Keratinocyte (primary cell): ENCODE measurements around the gene XYLB. TPM values are rescaled to one million over a fixed set of nuclear protein-coding genes. Genes with fewer than 3 reads are reported as not detected.

Source experiments
- DNase-seq: peaks from one replicate; pipeline ENCODE4 v3.0.0-alpha.2; 2011; ENCODE audit warnings: low read depth, missing footprints, low spot score
- FAIRE-seq: peaks from 2 replicates; lab custom pipeline; 2011; peaks lifted over from hg19 to GRCh38; lab: Jason Lieb, UNC
- H2AFZ ChIP-seq: 2 replicates; pipeline ENCODE4 v1.6.0; 2012; ENCODE audit warnings: low read length, control low read depth, inconsistent platforms; ENCODE audit not compliant: control insufficient read depth
- H3K27ac ChIP-seq: 2 replicates; pipeline ENCODE4 v1.5.1; 2011; ENCODE audit warnings: low read length; ENCODE audit not compliant: control insufficient read depth, insufficient read depth
- H3K27me3 ChIP-seq: 3 replicates; pipeline ENCODE4 v1.6.0; 2011; ENCODE audit warnings: low read length; ENCODE audit not compliant: control insufficient read depth, insufficient read depth; ENCODE audit errors: extremely low read depth
- H3K36me3 ChIP-seq, 2 experiments: 2 replicates in 1 of 2; 3 replicates in 1 of 2; pipeline ENCODE4 v1.5.1; 2011; ENCODE audit warnings: low read length in 2 of 2, mild to moderate bottlenecking in 1 of 2; ENCODE audit not compliant: control insufficient read depth in 2 of 2, insufficient read depth in 2 of 2; ENCODE audit errors: extremely low read depth in 1 of 2
- H3K4me1 ChIP-seq: 3 replicates; pipeline ENCODE4 v1.5.1; 2011; ENCODE audit warnings: low read length; ENCODE audit not compliant: control insufficient read depth, insufficient read depth; ENCODE audit errors: extremely low read depth
- H3K4me2 ChIP-seq: 3 replicates; pipeline ENCODE4 v1.6.0; 2011; ENCODE audit warnings: low read depth, low read length; ENCODE audit not compliant: control insufficient read depth, insufficient read depth; ENCODE audit errors: extremely low read depth
- H3K4me3 ChIP-seq, 3 experiments: fragments of 200-600 bp in 1 of 3; sonication (generic) in 1 of 3; 2 replicates in 2 of 3; 3 replicates in 1 of 3; pipeline ENCODE4 v1.5.1; 2011 to 2016; ENCODE audit warnings: low read length in 3 of 3, mild to moderate bottlenecking in 3 of 3, control low read depth in 2 of 3, inconsistent platforms in 1 of 3, low read depth in 1 of 3, mixed read lengths in 1 of 3, mixed run types in 1 of 3, moderate library complexity in 1 of 3; ENCODE audit not compliant: control insufficient read depth in 2 of 3, insufficient read depth in 2 of 3; ENCODE audit errors: extremely low read depth in 1 of 3
- H3K79me2 ChIP-seq: 2 replicates; pipeline ENCODE4 v1.6.0; 2012; ENCODE audit warnings: low read length; ENCODE audit not compliant: control insufficient read depth, insufficient read depth
- H3K9ac ChIP-seq: 3 replicates; pipeline ENCODE4 v1.6.0; 2011; ENCODE audit warnings: low read length; ENCODE audit not compliant: control insufficient read depth, insufficient read depth; ENCODE audit errors: extremely low read depth
- H3K9me1 ChIP-seq: 3 replicates; pipeline ENCODE4 v1.6.0; 2011; ENCODE audit warnings: low read length; ENCODE audit not compliant: control insufficient read depth, insufficient read depth; ENCODE audit errors: extremely low read depth
- H3K9me3 ChIP-seq: 2 replicates; pipeline ENCODE4 v1.5.1; 2012; ENCODE audit warnings: low read depth, low read length; ENCODE audit not compliant: control insufficient read depth
- H4K20me1 ChIP-seq: 3 replicates; pipeline ENCODE4 v1.6.0; 2011; ENCODE audit warnings: low read length; ENCODE audit not compliant: control insufficient read depth, insufficient read depth; ENCODE audit errors: extremely low read depth
- EZH2 ChIP-seq: IDR thresholded peaks from one replicate; pipeline ENCODE4 v1.6.1; 2012; ENCODE audit warnings: inconsistent platforms, mild to moderate bottlenecking, low read length, moderate library complexity
- dilution Hi-C: fragments of 300-500 bp; cut with MboI; formaldehyde crosslinking; loops from one replicate; pipeline ENCODE4 v1.7.0; 2020; ENCODE audit warnings: low sequenced_read_pairs; ENCODE audit not compliant: extremely low pct_ligation_motif_present
- polyA plus RNA-seq, 5 experiments: library from polyadenylated mRNA; depleted of rRNA in 3 of 5; stranded (reverse) in 3 of 5; stranded (forward) in 1 of 5; unstranded in 1 of 5; fragments of >200 nt; gene quantifications; 1 replicate in 1 of 5; 2 replicates in 3 of 5; 3 replicates in 1 of 5; pipeline versions ENCODE4 v1.2.1 to v1.2.3, GENCODE V29; 2011 to 2012; ENCODE audit warnings: missing spikeins in 2 of 5, low read depth in 1 of 5, low replicate concordance in 1 of 5
- TF ChIP-seq, protein P1 (sequence below), 3 experiments: IDR thresholded peaks in 1 of 3; conservative IDR thresholded peaks in 1 of 3; optimal IDR thresholded peaks in 1 of 3; 2 replicates in 2 of 3; 3 replicates in 1 of 3; pipeline versions ENCODE3 to v1.5.1; 2011; ENCODE audit warnings: low read length in 3 of 3, mild to moderate bottlenecking in 3 of 3, moderate library complexity in 2 of 3, control low read depth in 1 of 3, inconsistent platforms in 1 of 3; ENCODE audit not compliant: insufficient read depth in 2 of 3; ENCODE audit errors: extremely low read depth in 1 of 3

Gene XYLB
- polyA plus RNA-seq, 1 donor (not counting 4 experiments of a cell fraction or from before 2014, with no cell fraction given) = 1.8 TPM

DNA sequence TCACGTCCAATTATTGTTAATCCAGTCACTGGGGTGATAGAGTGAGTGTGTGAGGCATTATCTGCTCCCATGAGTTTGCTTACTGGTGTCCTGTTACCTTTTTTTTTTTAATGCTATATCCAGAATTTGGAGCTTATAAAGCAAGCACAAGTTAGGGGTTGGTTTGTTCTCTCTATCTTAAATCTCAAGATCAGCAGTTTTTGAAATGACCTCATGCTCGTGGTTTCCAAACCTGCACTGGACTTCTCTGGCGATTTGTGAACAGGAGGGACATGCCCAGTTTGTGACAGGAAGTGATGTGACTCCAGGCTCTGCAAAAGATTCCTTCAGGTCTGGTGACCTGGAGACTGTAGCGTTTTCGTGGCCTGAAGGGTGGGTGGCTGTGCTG, 25.6 kb downstream of the XYLB start:
- dilution Hi-C loops = no loop called here
- Histone ChIP-seq H3K36me3 (peaks cover 0 to 3% of the 10 kb centered on the region in 2 experiments), H3K4me2 (no peak overlapping the region), H3K27me3 (no peaks in the 10 kb centered on the region), H3K27ac (no peak overlapping the region), H2AFZ (no peak overlapping the region), H3K9ac (no peak overlapping the region), H3K9me3 (no peaks in the 10 kb centered on the region), H3K4me3 (no peak overlapping the region), H3K4me1 (no peaks in the 10 kb centered on the region), H3K9me1 (no peaks in the 10 kb centered on the region), H4K20me1 (no peaks in the 10 kb centered on the region), H3K79me2 (no peaks in the 10 kb centered on the region)
- FAIRE-seq (no peak), DNase-seq (no peak)
- TF ChIP-seq, protein P1, sequence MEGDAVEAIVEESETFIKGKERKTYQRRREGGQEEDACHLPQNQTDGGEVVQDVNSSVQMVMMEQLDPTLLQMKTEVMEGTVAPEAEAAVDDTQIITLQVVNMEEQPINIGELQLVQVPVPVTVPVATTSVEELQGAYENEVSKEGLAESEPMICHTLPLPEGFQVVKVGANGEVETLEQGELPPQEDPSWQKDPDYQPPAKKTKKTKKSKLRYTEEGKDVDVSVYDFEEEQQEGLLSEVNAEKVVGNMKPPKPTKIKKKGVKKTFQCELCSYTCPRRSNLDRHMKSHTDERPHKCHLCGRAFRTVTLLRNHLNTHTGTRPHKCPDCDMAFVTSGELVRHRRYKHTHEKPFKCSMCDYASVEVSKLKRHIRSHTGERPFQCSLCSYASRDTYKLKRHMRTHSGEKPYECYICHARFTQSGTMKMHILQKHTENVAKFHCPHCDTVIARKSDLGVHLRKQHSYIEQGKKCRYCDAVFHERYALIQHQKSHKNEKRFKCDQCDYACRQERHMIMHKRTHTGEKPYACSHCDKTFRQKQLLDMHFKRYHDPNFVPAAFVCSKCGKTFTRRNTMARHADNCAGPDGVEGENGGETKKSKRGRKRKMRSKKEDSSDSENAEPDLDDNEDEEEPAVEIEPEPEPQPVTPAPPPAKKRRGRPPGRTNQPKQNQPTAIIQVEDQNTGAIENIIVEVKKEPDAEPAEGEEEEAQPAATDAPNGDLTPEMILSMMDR (optimal IDR thresholded peaks at IDR 0.05 in 1 of 3, IDR thresholded peaks at IDR 0.05 in 1 of 3, conservative IDR thresholded peaks at IDR 0.05 in 1 of 3; ENCODE audit: extremely low read depth in 1 of 3, insufficient read depth in 2 of 3, low read length in 3 of 3) = no peak
- TF ChIP-seq EZH2 = no peak

DNA sequence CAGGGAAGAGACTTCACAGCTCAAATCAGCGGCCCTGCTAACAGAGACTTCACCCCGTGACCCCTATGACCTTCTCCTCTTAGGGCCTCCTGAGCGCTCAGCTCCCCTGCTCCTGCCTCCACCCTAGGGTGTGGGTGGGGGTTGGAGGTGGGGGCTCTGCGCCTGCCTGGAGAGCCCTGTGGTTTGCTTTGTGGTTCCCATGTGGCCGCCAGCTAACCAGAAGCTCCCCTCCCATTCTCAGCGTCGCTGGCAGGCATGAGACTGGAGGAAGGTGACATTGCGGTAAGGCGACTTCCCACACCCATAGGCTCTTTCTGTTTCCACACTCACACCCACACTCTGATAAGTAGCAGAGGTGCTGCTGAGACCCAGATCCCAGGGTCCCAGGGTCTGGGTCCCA, 27.6 kb downstream of the XYLB start:
- Histone ChIP-seq H3K27me3 (no peaks in the 10 kb centered on the region), H3K9me3 (no peaks in the 10 kb centered on the region), H2AFZ (no peak overlapping the region), H3K9ac (no peak overlapping the region), H4K20me1 (no peaks in the 10 kb centered on the region), H3K9me1 (no peaks in the 10 kb centered on the region), H3K4me3 (no peak overlapping the region), H3K4me2 (no peak overlapping the region), H3K79me2 (no peaks in the 10 kb centered on the region), H3K27ac (no peak overlapping the region), H3K4me1 (no peaks in the 10 kb centered on the region), H3K36me3 (peaks cover 0 to 4% of the 10 kb centered on the region in 2 experiments)
- no peak for DNase-seq
- no peak for TF ChIP-seq EZH2
- TF ChIP-seq, protein P1 (optimal IDR thresholded peaks at IDR 0.05 in 1 of 3, IDR thresholded peaks at IDR 0.05 in 1 of 3, conservative IDR thresholded peaks at IDR 0.05 in 1 of 3; ENCODE audit: extremely low read depth in 1 of 3, insufficient read depth in 2 of 3, low read length in 3 of 3) = no peak
- dilution Hi-C loops = no loop called here
- no peak for FAIRE-seq
